Measurements from ENCODE around the gene TARS3.

The TARS3 gene

GRCh38 chr15:101618851-101619614 is 105.2 kb downstream of the TARS3 start:
- no peak for DNase-seq

GRCh38 chr15:101618076-101618475 is 106.2 kb downstream of the TARS3 start:
- DNase-seq = no peak

- DNase-seq = no peak
Observed at GRCh38 chr15:101617390-101617965, 106.8 kb downstream of the TARS3 start.

DNA sequence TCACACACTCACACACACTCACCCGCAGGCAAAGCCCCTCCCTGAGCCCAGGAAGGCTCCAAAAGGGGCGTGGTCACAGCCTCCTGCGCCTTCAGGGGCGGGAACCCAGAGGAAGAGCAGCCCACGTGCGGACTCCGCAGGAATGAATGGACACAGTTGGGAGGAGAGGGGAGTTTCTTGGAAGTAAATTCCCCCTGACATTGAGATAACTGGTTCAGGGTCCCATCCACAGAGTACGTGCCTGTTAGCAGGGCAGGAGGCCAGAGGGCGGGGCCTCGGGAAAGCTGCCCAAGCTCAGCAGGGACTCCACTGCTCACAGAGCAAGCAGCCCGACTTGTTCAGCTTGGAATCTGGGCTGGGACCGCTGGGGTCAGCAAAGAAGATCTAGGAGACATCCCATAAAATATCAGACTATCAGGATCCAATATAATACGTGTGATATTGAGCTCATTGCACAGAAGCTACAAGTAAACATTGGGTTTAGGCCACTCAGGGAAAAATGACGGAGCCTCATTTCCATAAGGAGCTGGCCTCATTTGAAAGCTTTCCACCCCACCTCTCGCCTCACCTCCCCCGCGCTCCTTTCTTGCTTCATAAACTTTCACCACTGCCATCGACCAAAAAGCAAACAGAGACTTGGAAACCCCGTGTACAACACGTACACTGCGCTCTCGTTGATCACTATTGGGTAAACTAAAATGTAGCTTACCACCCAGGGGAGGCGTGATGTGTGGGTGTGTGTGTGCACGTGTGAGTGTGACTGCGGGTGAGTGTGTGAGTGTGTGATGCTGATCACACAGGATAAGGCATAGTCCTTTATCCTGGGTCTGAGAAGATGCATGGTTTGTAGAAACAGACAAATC is 108.1 kb downstream of the TARS3 start:
- no peak for DNase-seq

GRCh38 chr15:101615414-101615985 is 108.8 kb downstream of the TARS3 start:
- DNase-seq = no peak

- no peak for DNase-seq
Observed at GRCh38 chr15:101614761-101615160, 109.5 kb downstream of the TARS3 start.

GRCh38 chr15:101614001-101614585 is 110.2 kb downstream of the TARS3 start:
- no peak for DNase-seq

DNA sequence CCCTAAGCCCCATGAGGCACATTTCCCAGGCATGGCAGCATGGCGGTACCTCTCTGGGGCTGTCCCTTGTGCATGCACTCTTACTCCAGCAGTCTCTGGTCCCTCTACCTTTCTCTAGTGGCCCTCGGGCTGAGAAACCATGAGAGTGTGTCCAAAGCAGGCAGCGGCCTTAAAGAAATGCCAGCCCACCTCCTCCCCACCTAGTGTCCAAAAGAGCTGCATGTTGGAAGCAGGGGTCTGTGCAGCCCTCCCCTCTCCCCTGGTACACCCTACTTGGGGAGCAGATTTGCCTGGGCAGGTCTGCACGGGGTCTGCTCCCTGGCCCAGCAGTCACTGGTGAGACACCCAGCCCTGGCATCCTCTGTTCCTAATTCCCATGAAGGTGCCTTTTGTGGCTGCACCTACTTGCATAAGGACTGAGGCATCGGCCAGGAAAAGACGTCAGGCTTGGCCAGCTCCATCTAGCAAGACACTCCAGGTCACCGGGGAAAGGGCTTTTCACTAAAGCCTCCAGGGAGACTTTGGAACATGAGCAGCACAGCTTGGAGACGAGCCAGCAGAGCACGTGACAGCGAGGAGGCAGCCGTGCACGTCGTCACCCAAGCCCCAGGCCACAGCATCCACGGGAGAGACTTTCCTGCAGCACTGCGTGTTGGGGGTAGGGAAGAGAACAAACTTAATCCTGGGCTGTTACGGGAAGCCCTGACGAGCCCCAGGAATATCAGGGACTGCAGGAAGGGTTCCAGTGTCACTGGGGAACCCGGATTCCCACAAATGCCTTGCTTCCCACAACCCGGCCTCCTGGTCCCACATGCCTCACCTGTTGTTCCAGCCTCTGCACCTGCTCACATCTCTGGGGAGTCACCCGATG is 110.9 kb downstream of the TARS3 start:
- DNase-seq = no peak

GRCh38 chr15:101612676-101613075 is 111.6 kb downstream of the TARS3 start:
- no peak for DNase-seq

GRCh38 chr15:101611580-101612299 is 112.5 kb downstream of the TARS3 start:
- no peak for DNase-seq

- DNase-seq = no peak
Observed at GRCh38 chr15:101611007-101611406, 113.3 kb downstream of the TARS3 start.

- DNase-seq = no peak
Observed at GRCh38 chr15:101610611-101611000, 113.7 kb downstream of the TARS3 start.

- no peak for DNase-seq
Observed at GRCh38 chr15:101609742-101610610, 114.3 kb downstream of the TARS3 start.

DNA sequence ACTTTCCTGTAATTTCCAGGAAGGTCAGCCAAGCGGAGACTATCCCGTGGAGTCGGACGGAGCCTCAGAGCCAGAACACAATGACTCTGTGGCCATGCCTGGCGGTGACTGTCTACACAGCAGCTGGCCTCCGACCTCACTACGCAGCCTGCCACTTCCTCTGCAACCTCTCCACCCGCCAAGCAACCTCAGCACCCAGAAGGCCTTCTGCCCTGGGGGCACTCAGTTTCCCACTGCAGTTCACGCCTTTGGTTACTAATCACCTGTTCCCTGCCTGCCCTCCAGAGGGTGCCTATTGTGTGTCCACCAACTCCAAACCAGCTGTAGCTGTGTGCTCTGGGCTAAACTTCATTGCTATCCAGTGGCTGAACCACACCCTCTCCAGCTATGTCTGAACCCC is 116.1 kb downstream of the TARS3 start:
- no peak for DNase-seq

- DNase-seq = no peak
Observed at GRCh38 chr15:101607108-101607507, 117.2 kb downstream of the TARS3 start.

DNA sequence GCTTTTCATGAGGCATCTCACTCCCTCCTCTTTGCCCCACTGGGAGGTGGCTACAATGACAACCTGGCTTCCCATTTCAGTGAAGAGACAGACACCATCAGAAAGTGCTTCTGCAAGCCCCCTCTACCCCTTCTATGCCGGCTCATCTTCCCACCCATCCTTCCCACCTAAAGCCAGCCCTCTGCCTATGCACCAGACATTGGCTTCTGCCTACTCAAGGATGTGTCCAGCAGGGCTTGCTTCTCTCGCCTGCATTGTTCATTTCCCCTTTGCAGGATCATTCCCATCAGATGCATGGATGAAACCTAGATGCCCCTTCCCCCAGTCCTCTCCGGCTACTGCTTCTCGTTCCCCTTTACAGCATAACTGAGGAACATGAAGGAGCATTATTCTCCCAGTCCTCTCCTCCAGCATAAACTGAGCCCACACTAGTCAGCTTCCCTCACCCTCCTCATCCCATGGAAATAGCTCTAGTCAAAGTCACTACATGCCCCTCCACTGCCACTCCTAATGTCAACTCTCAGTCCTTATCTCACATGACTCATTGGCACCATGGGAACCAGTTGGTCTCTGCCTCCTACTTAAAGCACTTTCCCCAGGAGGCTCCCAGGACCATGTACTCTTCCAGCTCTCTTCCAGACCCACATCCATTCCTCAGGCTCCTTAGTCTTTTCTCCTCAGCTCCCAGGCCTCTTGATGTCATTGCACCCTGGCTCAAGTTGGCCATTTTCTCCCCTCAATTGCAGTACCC is 120.0 kb downstream of the TARS3 start:
- no peak for DNase-seq

All from stimulated activated CD8-positive, alpha-beta memory T cell treated with anti-CD3 and anti-CD28 coated beads, Interleukin-4, amount 100 ng/mL, for 48 hours (primary cell).